H4 (cell line): ENCODE data around the gene ERGIC1. TPM values are rescaled to one million over a fixed set of nuclear protein-coding genes. Genes with fewer than 3 reads are reported as not detected.
"Not testable (repeated sequence)": the region's sequence is repeated elsewhere in the genome, so short reads cannot be mapped to it uniquely, and the experiment has no call there.

Experiments
- DNase-seq: peaks from one replicate; pipeline ENCODE4 v3.0.0-alpha.2; 2015; ENCODE audit warnings: low spot score
- total RNA-seq: library from RNA; depleted of rRNA; stranded (reverse); fragments of >200 nt; shearing (Covaris generic); gene quantifications from 2 replicates; pipeline ENCODE4 v1.2.3, GENCODE V29; 2014

ERGIC1 gene
- total RNA-seq, 1 experiment from 2014 or later: 86.2 TPM

- peak; percentile 57 for DNase-seq
Measured at GRCh38 chr5:172800088-172800551, 33.9 kb upstream of the ERGIC1 start.

GRCh38 chr5:172801179-172801671 lies 32.8 kb upstream of the ERGIC1 start:
- no peak for DNase-seq

GRCh38 chr5:172802112-172802511 lies 31.9 kb upstream of the ERGIC1 start:
- no peak for DNase-seq

GRCh38 chr5:172802567-172803176 lies 31.4 kb upstream of the ERGIC1 start:
- no peak for DNase-seq

GRCh38 chr5:172805018-172805683 lies 28.9 kb upstream of the ERGIC1 start:
- DNase-seq: no peak

GRCh38 chr5:172805736-172806255 lies 28.3 kb upstream of the ERGIC1 start:
- no peak for DNase-seq

- DNase-seq: peak; percentile 79
Measured at GRCh38 chr5:172806897-172807672, 27.0 kb upstream of the ERGIC1 start.

- DNase-seq: no peak
Measured at GRCh38 chr5:172807766-172808311, 26.2 kb upstream of the ERGIC1 start.

GRCh38 chr5:172809774-172810173 lies 24.3 kb upstream of the ERGIC1 start:
- DNase-seq: no peak

GRCh38 chr5:172810996-172811395 lies 23.1 kb upstream of the ERGIC1 start:
- not testable (repeated sequence) for DNase-seq

- DNase-seq: no peak
Measured at GRCh38 chr5:172815631-172816030, 18.4 kb upstream of the ERGIC1 start.

GRCh38 chr5:172816925-172817562 lies 17.0 kb upstream of the ERGIC1 start:
- DNase-seq: no peak

- no peak for DNase-seq
Measured at GRCh38 chr5:172817664-172818063, 16.4 kb upstream of the ERGIC1 start.

GRCh38 chr5:172818081-172818480 lies 16.0 kb upstream of the ERGIC1 start:
- no peak for DNase-seq

GRCh38 chr5:172819569-172819968 lies 14.5 kb upstream of the ERGIC1 start:
- no peak for DNase-seq

GRCh38 chr5:172820046-172820767 lies 13.8 kb upstream of the ERGIC1 start:
- no peak for DNase-seq

GRCh38 chr5:172821340-172821985 lies 12.6 kb upstream of the ERGIC1 start:
- DNase-seq: no peak

- DNase-seq: no peak
Measured at GRCh38 chr5:172823840-172824362, 10.2 kb upstream of the ERGIC1 start.

- no peak for DNase-seq
Measured at GRCh38 chr5:172825610-172826204, 8.3 kb upstream of the ERGIC1 start.

- no peak for DNase-seq
Measured at GRCh38 chr5:172827841-172828240, 6.2 kb upstream of the ERGIC1 start.
